GM18868 (cell line): ENCODE results near the gene WAS.
A peak's percentile ranks its signal among the peaks of the same experiment; 100 is the strongest.
"Not testable (repeated sequence)": the region's sequence is repeated elsewhere in the genome, so short reads cannot be mapped to it uniquely, and the experiment has no call there.

Experiments used
- ATAC-seq: cut with Tn5 transposase; IDR thresholded peaks from one replicate; pipeline ENCODE4 v1.9.1; 2021; ENCODE audit warnings: mild to moderate bottlenecking, moderate library complexity; ENCODE audit not compliant: unreplicated experiment

The WAS gene

DNA sequence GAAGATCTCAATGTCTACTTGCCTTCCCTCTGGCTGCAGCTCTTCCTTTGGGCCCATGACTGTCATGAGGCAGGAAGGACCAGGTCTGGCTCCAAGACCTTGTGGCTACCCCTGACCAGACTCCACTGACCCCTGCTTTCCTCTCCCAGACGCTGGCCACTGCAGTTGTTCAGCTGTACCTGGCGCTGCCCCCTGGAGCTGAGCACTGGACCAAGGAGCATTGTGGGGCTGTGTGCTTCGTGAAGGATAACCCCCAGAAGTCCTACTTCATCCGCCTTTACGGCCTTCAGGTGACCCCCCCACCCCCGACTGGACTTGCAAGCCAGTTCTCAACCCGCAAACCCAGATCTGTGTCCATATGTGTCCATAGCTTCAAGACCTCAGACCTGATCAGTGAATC, 535 bp downstream of the WAS start:
- no peak for ATAC-seq

DNA sequence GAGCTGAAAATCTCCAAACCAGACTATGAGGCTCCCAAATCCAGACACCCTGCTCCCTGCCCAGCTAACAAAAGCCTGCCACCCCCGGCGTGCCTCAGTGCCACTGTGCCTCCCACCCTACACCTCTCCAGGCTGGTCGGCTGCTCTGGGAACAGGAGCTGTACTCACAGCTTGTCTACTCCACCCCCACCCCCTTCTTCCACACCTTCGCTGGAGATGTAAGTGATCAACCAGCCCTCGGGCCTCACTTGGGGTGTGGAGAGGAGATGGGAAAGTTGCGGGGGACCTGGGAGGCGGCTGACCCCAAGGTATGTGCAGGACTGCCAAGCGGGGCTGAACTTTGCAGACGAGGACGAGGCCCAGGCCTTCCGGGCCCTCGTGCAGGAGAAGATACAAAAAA, 1.8 kb downstream of the WAS start:
- no peak for ATAC-seq

DNA sequence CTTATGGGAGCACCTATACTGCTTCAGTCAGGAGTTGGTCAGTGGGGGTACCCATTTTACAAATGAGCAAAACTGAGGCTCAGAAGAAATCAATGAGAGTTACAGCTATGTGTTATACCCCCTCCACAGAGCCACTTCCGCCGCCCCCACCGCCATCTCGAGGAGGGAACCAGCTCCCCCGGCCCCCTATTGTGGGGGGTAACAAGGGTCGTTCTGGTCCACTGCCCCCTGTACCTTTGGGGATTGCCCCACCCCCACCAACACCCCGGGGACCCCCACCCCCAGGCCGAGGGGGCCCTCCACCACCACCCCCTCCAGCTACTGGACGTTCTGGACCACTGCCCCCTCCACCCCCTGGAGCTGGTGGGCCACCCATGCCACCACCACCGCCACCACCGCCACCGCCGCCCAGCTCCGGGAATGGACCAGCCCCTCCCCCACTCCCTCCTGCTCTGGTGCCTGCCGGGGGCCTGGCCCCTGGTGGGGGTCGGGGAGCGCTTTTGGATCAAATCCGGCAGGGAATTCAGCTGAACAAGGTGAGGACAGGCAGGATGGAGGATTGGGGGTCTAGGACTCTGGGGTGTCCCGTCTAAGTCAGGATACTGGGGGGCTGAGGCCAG, 5.0 kb downstream of the WAS start:
- ATAC-seq, result no peak

DNA sequence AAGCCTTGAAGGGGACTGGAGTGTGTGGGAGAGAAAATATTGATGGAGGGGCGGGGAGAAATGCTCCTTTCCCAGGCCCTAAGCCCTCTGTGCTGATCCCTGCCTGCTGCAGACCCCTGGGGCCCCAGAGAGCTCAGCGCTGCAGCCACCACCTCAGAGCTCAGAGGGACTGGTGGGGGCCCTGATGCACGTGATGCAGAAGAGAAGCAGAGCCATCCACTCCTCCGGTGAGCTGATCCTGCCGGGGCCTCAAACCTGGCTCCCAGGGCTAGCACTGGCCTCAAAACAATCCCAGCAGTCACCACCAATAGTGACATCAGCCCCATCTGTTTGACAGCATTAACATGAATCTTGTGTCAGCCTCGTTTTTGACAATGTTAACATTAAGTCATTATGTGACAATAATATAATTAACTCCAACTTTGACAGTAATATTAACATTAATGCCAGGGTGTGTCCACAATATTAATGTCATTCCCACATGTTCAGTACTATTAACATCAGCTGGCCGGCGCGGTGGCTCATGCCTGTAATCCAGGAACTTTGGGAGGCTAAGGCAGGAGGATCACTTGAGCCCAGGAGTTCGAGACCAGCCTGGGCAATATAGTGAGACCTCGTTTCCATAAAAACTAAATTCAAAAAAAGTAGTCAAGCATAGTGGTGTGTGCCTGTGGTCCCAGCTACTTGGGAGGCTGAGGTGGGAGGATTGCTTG, 5.8 kb downstream of the WAS start:
- no peak for ATAC-seq

DNA sequence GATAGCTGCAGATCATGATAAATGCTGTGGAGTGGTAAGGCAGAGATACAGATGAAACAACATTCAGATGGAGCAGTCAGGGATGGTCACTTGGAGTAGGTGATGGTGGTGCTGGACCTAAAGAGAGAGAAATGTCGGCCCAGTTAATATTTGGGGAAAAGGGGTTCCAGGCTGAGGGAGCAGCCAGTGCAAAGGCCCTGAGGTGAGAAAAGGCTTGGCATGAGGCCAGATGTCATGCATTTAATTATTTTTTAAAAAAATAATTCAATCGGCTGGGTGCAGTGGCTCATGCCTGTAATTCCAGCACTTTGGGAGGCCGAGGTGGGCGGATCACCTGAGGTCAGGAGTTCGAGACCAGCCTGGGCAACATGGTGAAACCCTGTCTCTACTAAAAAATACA, 8.1 kb downstream of the WAS start:
- ATAC-seq, result not testable (repeated sequence)

DNA sequence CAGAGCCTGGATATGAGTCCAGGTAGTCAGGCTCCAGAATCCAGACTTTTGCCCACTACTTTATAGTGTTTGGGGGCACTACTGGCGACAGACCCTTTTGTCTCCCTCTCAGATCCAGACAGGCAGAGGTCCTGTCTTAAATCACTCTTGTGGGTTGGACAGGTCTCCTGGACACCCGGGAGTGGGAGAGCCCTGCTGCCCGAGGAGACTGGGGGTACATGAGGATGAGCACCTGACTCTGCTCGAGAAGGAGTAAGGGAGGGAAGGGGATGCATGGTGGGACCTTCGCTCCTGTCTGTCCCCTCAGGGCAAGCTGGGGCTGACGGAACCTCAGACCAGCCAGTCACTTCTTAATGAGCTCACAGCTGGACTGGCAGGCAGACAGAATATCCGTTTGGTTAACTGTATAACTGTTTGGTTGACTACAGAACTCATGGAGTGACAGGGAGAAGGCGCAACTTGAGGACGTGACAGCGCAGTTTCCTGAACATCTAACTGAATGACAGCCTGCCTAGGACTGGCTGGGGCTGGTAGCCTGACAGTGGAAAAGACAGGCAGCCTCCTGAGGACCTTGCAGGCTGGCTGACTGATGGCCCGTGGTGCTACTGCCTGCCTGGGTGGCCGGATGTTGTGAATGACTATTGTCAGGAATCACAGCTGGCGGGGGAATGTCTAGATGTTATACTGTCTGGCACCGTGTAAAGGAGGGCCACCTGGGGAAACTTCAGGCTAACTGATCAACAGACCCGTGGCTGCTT, 11.4 kb downstream of the WAS start:
- no peak for ATAC-seq

DNA sequence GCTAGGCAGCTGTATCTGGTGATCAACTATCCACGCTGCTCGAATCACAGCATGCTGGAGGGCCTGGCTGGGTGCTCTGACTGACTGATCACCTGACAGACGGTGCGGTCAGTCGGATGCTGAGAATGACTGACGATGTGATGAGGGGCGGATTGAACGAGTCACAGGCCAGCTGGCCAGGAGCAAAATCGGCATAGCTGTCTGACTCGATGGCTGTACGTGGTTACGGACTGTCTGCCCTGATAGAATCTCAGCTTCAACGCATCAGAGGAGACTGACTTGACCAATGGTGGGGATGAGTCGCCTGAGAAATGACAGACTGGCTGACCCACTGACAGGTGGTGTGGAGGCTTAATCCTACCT, 11.9 kb downstream of the WAS start:
- no peak for ATAC-seq

DNA sequence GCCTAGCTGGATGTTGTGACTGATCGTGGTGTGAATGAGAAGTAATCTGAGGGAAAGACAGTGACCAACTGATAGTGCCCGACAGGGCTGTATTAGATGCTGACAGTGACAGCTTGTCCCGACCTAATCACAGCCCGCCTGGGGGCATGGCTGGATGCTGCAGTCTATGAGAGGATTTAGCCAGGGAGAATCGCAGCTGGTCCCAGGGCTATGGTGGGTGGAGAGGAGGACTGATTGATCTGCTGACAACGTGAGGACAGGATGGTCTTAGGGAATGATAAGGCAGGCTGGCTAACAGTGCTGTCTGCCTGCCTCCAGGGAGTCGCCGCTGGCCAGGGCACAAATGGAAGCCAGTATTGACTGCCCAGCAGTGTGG, 12.3 kb downstream of the WAS start:
- ATAC-seq, result no peak

DNA sequence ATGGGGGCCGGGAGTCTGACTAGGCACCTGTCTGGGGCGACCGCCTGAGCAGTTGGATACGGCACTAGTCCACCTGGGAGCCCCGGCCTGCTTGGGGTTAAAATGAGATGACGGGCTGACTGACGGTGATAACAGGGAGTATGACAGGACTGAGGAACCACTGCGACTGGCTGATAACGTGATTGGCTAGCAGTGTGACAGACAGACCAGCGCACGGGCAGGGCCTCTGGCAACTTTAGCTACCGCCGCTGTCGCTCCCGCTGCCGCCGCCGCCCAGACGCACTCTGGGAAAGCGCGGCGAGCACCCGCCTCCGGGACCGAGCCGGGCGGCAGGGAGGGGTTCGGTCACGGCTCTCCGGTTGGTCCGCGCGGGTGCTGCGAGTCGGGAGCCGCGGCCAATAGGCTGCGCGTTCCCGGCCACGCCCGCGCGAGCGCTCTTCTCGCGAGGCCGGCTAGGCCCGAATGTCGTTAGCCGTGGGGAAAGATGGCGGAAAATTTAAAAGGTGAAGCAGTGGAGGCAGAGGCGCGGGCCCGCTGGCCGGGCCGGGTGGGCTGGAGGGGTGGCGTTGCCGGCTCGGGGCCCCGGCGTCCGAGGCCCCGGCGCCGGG, 12.8 kb downstream of the WAS start, which contains the start of gene SUV39H1:
Gene SUV39H1, plus strand, starts transcription at position 434 of the 608 bp plus-strand sequence. Its CDS starts 51 bp downstream, at position 485.
- peak; percentile 93 for ATAC-seq

DNA sequence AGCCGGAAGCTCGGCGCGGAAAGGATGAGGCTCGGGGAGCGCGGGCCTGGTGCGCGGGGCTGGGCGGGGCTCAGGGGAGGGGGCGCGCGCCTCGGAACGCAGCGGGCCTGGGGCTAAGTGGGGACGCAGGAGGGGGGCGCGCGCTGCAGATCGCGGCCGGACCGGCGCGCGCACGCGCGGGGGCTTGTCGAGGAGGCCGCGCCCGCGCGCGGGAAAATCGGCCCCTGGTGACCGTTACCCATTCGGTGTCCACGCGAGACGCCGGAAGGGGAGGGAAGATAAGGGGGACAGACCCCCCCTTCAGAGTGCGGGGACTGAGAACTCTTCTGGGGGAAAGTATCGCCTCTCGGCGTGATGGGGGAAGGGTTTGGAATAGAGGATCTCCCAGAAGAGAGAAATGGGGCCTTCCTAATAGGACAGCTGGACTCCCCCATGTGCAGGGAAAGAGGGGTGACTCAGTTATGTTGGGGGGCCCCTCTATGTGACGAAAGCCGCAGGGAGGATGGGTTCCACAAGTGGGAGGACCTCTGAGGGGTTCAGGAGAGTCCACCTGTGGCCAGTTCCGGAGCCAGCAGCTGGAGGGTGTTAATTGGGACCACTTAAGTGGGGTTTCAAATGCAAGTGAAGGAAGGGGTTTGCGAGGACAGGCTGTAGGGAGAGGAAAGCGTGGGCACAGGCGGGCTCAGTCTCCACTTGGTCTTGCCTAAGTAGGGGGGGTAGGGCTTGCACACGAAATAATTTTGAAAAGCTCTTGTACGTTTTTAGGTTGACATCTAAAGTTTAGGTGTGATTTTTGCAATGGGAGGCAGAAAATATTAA, 13.5 kb downstream of the WAS start:
- ATAC-seq, result peak; percentile 24

DNA sequence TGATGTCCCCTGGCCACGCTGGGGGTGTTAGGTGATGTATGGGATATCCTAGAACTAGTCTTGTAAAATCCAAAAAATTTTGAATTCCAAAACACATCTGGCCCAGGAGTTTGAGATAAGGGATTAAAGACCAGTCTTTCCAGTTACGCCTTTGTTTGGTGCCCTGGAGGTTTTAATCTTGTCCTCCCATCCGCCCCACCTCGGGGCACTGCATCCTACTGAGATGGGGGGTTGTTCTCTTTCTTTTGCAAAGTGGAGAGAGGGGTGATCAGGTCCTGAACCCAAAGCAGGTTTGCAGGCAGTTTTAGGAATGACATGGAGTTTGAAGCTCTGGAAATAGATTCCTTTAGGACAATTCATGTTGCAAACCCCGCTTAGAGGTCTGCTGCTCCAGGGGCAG, 14.7 kb downstream of the WAS start:
- no peak for ATAC-seq

DNA sequence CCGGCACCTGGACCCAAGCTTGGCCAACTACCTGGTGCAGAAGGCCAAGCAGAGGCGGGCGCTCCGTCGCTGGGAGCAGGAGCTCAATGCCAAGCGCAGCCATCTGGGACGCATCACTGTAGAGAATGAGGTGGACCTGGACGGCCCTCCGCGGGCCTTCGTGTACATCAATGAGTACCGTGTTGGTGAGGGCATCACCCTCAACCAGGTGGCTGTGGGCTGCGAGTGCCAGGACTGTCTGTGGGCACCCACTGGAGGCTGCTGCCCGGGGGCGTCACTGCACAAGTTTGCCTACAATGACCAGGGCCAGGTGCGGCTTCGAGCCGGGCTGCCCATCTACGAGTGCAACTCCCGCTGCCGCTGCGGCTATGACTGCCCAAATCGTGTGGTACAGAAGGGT, 16.6 kb downstream of the WAS start:
- no peak for ATAC-seq

DNA sequence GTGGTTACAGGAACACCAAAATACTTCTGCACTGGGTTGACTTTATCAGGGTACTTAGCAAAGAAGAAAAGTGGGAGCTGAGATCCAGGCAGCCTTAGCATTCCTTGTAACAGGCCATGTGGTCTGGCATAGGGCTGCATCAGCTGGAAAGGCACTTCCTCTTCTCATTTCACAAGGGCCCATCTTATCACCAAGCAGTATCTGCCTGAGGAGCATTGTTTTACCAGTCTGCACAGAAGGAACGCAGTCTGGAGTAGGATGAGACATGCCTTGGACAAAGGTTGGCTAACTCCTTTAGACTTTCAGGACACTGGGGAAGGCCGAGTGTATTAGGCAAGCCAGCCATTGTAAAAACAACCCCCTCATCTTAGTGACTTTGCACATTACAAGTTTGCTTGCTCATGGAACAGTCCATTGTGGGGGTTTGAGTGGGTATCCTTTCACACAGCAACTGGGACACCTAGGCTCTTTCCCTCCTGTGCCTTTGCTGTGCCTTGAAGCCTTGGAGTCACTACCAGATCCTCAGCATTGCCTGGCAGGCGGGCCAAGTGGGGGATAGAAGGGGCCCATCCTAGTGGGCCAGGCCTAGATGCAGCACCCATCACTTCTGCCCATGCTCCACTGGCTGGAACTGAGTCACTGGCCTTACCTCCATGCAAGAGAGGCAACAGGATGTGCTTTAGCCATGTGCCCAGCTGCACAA, 17.5 kb downstream of the WAS start:
- no peak for ATAC-seq

DNA sequence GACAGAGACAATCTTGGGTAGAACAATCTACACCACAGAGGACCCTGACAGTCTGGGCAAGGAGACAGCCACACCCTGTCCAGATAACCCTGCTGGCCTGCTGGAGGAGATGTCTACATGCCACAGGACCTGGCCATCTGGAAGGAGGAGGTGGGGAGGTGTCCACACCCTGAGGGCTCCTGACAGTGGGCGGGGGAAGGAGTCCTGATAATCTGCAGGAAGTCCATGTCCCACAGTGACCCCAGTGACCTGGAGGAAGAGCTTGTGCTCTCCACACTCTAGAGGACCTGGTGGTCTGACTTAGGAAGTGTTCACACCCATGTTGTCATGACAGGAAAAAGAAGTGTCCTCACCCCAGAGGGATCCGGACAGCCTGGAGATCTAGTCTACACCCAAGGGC, 18.4 kb downstream of the WAS start:
- ATAC-seq, result no peak

DNA sequence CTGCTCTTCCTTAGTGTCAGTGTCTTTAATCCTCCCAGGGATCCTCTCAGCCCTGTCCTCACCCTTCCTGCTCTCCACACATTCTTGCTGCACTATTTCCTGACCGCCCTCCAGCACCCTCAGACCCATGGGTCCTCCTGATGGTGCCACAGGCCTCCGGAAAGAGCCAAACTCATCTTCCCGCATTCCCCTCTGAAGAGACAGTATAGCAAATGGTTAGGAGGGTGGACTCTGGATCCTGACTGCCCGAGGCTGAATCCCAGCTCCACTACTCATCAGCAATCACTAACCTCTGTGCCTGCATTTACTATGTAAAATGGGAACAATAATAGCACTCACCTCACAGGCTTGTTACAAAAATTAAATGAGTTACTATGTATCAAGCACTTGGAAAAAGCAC, 19.1 kb downstream of the WAS start:
- no peak for ATAC-seq

DNA sequence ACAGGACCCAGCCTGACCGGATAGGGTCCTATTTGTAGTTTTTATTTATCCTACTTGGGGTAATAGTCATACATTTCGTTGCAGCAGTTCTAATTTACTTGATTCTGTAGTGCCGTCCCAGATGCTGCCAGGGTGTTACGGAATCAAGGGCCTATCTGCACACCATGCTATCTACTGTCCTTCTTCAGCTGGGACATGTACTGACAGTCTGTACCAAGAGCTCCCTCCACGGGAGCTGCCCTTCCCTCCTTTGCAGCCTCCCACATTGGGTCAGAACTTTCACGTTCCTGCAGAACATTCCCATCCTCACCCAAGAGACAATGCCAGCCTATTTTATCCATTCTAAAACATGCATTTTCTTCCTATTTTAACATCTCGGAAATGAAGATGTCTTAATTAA, 19.6 kb downstream of the WAS start:
- no peak for ATAC-seq

DNA sequence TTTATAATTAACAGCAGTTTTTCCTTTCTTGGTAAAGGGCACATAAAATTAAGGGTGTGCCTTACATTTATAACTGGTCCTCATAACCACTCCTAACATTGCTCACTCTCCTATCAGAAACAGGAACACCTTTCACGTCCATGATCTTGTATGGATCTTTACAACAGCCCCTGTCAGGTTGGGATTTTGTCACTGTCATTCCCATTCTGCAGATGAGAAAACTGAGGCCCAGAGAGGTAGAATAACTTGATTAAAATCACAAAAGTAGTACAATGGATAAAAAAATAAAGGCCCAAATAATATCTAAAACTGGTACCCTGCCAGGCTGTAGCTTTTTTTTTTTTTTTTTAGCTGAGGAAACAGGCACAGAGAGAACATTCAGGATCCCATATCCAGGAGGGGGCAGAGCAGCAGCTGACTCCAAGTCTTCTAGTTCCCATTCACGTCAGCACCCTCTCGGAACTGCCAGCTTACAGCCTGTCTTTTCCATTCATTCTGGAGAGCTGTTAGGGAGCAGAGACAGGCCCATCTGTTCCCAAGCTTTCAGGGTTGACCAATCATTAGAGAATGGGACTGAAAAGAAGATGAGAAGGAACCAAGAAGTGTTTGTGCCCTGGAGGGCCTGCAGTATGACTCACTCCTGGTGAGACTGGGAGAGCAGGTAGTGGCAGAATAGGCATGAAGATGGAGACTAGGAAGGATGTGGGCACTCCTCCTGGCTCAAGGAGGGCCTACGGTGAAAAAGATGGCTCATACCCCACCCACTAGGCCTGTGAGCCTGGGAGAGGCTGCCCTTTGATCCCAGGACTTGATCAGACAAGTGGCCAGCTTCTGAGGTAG, 20.3 kb downstream of the WAS start:
- ATAC-seq, result no peak

DNA sequence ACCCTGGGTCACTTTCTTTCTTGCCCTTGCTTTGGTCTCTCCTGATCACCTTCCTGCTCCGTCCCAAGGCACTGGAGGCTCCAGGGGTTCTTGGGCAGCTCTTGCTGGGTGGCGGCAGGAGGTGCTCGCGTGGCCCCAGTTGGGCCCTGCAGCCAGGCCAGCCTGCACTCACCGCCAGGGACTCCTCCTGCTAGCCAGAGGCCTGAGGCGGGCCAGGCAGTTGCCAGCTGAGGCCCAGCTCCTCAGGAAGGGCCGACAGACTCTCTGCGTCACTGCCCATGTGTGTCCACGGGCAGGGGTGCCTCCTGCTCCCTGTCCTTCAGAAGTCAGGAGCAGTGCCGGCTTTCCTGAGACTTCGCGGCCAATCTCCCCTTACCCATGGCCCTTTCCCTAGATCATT, 22.3 kb downstream of the WAS start:
- ATAC-seq, result no peak

DNA sequence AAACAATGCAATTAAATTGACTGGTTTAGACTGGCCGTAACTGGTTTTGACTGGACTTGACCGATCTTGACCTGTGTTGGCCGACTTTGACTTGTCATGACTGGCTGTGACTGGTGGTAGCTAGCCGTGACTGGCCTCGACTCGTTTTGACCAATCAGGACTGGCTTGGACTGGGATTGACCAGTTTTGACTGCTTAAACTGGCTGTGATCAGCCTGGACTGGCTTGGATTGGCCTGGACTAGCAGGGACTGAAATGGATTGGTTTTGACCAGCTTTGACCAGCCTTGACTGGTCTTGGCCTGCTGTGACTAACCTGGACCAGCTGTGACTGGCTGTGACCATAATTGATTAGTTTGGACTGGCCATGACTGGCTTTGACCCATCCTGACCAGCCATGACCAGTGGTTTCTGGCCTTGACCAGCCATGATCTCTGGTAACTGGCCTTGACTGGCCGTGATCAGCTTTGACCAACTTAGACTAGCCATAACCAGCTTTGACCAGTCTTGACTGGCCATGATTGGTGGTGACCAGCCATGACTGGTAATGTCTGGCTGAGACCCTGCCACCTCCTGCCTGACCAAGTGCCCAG, 26.0 kb downstream of the WAS start:
- no peak for ATAC-seq
